Keratinocyte (primary cell): ENCODE results near the gene MAN2B1.

Source experiments
- EZH2 ChIP-seq: IDR thresholded peaks from one replicate; pipeline ENCODE4 v1.6.1; 2012; ENCODE audit warnings: inconsistent platforms, mild to moderate bottlenecking, low read length, moderate library complexity
- TF ChIP-seq, protein P1 (sequence below), 3 experiments: IDR thresholded peaks in 1 of 3; conservative IDR thresholded peaks in 1 of 3; optimal IDR thresholded peaks in 1 of 3; 2 replicates in 2 of 3; 3 replicates in 1 of 3; pipeline versions ENCODE3 to v1.5.1; 2011; ENCODE audit warnings: low read length in 3 of 3, mild to moderate bottlenecking in 3 of 3, moderate library complexity in 2 of 3, control low read depth in 1 of 3, inconsistent platforms in 1 of 3; ENCODE audit not compliant: insufficient read depth in 2 of 3; ENCODE audit errors: extremely low read depth in 1 of 3

DNA sequence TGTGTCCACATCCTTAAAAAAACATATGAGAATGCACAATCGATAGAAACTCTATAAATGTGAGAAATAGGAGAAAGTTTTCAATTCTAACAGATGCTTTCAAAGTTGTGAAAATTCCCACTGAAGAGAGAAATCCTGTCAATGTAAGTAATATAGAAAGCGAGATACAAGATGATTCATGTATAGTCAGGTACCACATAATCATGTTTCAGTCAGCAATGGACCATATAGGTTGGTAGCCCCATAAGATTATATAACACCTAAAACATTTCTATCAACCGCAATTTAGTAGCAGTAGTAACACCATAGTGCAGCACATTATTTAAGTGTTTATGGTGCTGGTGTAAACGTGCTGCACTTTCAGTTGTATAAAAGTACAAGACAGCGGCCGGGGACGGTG lies 37.3 kb downstream of the MAN2B1 start:
- TF ChIP-seq, protein P1, sequence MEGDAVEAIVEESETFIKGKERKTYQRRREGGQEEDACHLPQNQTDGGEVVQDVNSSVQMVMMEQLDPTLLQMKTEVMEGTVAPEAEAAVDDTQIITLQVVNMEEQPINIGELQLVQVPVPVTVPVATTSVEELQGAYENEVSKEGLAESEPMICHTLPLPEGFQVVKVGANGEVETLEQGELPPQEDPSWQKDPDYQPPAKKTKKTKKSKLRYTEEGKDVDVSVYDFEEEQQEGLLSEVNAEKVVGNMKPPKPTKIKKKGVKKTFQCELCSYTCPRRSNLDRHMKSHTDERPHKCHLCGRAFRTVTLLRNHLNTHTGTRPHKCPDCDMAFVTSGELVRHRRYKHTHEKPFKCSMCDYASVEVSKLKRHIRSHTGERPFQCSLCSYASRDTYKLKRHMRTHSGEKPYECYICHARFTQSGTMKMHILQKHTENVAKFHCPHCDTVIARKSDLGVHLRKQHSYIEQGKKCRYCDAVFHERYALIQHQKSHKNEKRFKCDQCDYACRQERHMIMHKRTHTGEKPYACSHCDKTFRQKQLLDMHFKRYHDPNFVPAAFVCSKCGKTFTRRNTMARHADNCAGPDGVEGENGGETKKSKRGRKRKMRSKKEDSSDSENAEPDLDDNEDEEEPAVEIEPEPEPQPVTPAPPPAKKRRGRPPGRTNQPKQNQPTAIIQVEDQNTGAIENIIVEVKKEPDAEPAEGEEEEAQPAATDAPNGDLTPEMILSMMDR (optimal IDR thresholded peaks at IDR 0.05 in 1 of 3, IDR thresholded peaks at IDR 0.05 in 1 of 3, conservative IDR thresholded peaks at IDR 0.05 in 1 of 3; ENCODE audit: extremely low read depth in 1 of 3, insufficient read depth in 2 of 3, low read length in 3 of 3): no peak
- TF ChIP-seq EZH2: no peak
